K562 (cell line): ENCODE results near the gene RPS6KA2. TPM values are rescaled to one million over a fixed set of nuclear protein-coding genes. Genes with fewer than 3 reads are reported as not detected.

Experiments
- ATAC-seq: fragments of 200-7000 bp; cut with Tn5 transposase; 3 replicates; pipeline ENCODE4 v1.9.1; 2020; ENCODE audit warnings: moderate library complexity
- BruUV-seq: library from RNA; stranded (reverse); fragments of 400-500 nt; replicated peaks from 2 replicates; lab custom pipeline; 2021; lab: Mats Ljungman, UMichigan
- CTCF ChIA-PET: fragments of 300-600 bp; formaldehyde crosslinking; extraction: SDS; loops from one replicate; lab custom pipeline; 2021; ENCODE audit warnings: low intra/inter-chr PET ratio; lab: Yijun Ruan, JAX
- POLR2A ChIA-PET: fragments of 300-600, 350-650 bp; sonication (Branson Sonifier 250); formaldehyde crosslinking; extraction: SDS; loops from one replicate; lab custom pipeline; 2021; ENCODE audit warnings: antibody characterized with exemption, inconsistent platforms; lab: Yijun Ruan, JAX
- DNase-seq, 4 experiments: peaks; one replicate each; pipeline versions ENCODE4 v3.0.0 to v3.0.0-alpha.2; 2011 to 2018; ENCODE audit warnings: low spot score in 3 of 4, mixed read lengths in 3 of 4; ENCODE audit errors: extremely low read depth in 1 of 4
- FAIRE-seq: peaks from 2 replicates; lab custom pipeline; 2011; peaks lifted over from hg19 to GRCh38; lab: Jason Lieb, UNC
- H2AFZ ChIP-seq: 2 replicates; pipeline ENCODE4 v1.6.0; 2011; ENCODE audit warnings: low read depth, low read length, control low read depth, inconsistent platforms
- H3K27ac ChIP-seq: fragments of 200-600 bp; 3 replicates; pipeline ENCODE4 v1.8.0; 2011; ENCODE audit warnings: low read depth, mild to moderate bottlenecking, control low read depth, inconsistent platforms, low read length, moderate library complexity, mixed read lengths; ENCODE audit errors: extremely low read depth
- H3K27me3 ChIP-seq, 2 experiments: fragments of 300-600 bp in 1 of 2; 2 replicates in 1 of 2; 3 replicates in 1 of 2; pipeline versions ENCODE4 v1.6.0 to v1.8.0; 2011; ENCODE audit warnings: inconsistent platforms in 2 of 2, low read length in 2 of 2, mild to moderate bottlenecking in 1 of 2, mixed read lengths in 1 of 2, moderate library complexity in 1 of 2; ENCODE audit not compliant: control insufficient read depth in 2 of 2, insufficient read depth in 2 of 2
- H3K36me3 ChIP-seq: fragments of 300-600 bp; 3 replicates; pipeline ENCODE4 v1.8.0; 2011; ENCODE audit warnings: mild to moderate bottlenecking, low read length, inconsistent platforms; ENCODE audit not compliant: control insufficient read depth, insufficient read depth
- H3K4me1 ChIP-seq, 2 experiments: fragments of 200-600 bp in 1 of 2; replicated peaks in 1 of 2; 2 replicates in 1 of 2; 3 replicates in 1 of 2; pipeline versions ENCODE4 v1.5.1 to v1.8.0; 2011; ENCODE audit warnings: inconsistent platforms in 2 of 2, low read length in 2 of 2, mild to moderate bottlenecking in 1 of 2, mixed read lengths in 1 of 2, moderate library complexity in 1 of 2; ENCODE audit not compliant: control insufficient read depth in 2 of 2, insufficient read depth in 2 of 2
- H3K4me2 ChIP-seq: 2 replicates; pipeline ENCODE4 v1.6.1; 2011; ENCODE audit warnings: low read length, control low read depth, inconsistent platforms, mixed read lengths; ENCODE audit not compliant: insufficient read depth
- H3K4me3 ChIP-seq: fragments of 200-600 bp; sonication (generic), shearing (Covaris generic); 2 replicates; pipeline ENCODE4 v1.5.1; 2016; ENCODE audit warnings: control low read depth, inconsistent platforms
- H3K79me2 ChIP-seq: fragments of 200-600 bp; 3 replicates; pipeline ENCODE4 v1.8.0; 2011; ENCODE audit warnings: low read length, inconsistent platforms; ENCODE audit not compliant: control insufficient read depth, insufficient read depth
- H3K9ac ChIP-seq, 2 experiments: 2 replicates each; pipeline versions ENCODE4 v1.6.0 to v1.6.1; 2011; ENCODE audit warnings: low read depth in 2 of 2, low read length in 2 of 2, control low read depth in 1 of 2, inconsistent platforms in 1 of 2, mild to moderate bottlenecking in 1 of 2, mixed read lengths in 1 of 2; ENCODE audit not compliant: insufficient read depth in 1 of 2
- H3K9me1 ChIP-seq: one replicate; pipeline ENCODE4 v1.6.0; 2011; ENCODE audit warnings: inconsistent platforms, mild to moderate bottlenecking, low read length, moderate library complexity; ENCODE audit not compliant: control insufficient read depth, insufficient read depth
- H3K9me3 ChIP-seq: replicated peaks from 2 replicates; pipeline ENCODE4 v1.5.1; 2011; ENCODE audit warnings: low read depth, low read length, inconsistent platforms; ENCODE audit not compliant: control insufficient read depth, insufficient read depth
- H4K20me1 ChIP-seq: replicated peaks from 2 replicates; pipeline ENCODE4 v1.6.1; 2011; ENCODE audit warnings: low read length, inconsistent platforms, mixed read lengths; ENCODE audit not compliant: control insufficient read depth, insufficient read depth
- ELF2 ChIP-seq: fragments of 250-450 bp; sonication (Bioruptor Pico); IDR thresholded peaks from 2 replicates; pipeline ENCODE4 v1.5.0; 2021; ENCODE audit warnings: mild to moderate bottlenecking
- HMG20B ChIP-seq: fragments of 250-450 bp; sonication (Bioruptor Pico); IDR thresholded peaks from 2 replicates; pipeline ENCODE4 v1.5.0; 2021; ENCODE audit warnings: mild to moderate bottlenecking
- KAT8 ChIP-seq: fragments of 450-650 bp; IDR thresholded peaks from 2 replicates; pipeline ENCODE4 v1.6.1; 2016; ENCODE audit warnings: low read depth, mild to moderate bottlenecking
- POLR2B ChIP-seq: fragments of 450-650 bp; IDR thresholded peaks from 2 replicates; pipeline ENCODE4 v1.6.1; 2018; ENCODE audit warnings: low read depth; ENCODE audit not compliant: partially characterized antibody
- SIN3B ChIP-seq: fragments of 450-650 bp; IDR thresholded peaks from 2 replicates; pipeline ENCODE4 v1.6.1; 2017; ENCODE audit warnings: low read depth, mild to moderate bottlenecking, moderate library complexity
- TRIM24 ChIP-seq, 2 experiments: fragments of 450-650 bp; IDR thresholded peaks; 2 replicates each; pipeline ENCODE4 v1.6.1; 2016
- ZBTB17 ChIP-seq: fragments of 450-650 bp; formaldehyde crosslinking; IDR thresholded peaks from 2 replicates; pipeline ENCODE4 v1.4.0; 2020; ENCODE audit warnings: mild to moderate bottlenecking
- ZNF253 ChIP-seq: fragments of 250-450 bp; sonication (Bioruptor Pico); conservative IDR thresholded peaks from 2 replicates; pipeline ENCODE4 v1.6.1; 2021; ENCODE audit warnings: mild to moderate bottlenecking
- ZNF77 ChIP-seq: fragments of 250-450 bp; sonication (Bioruptor Pico); IDR thresholded peaks from 2 replicates; pipeline ENCODE4 v1.5.0; 2020
- WGBS: fragments of 100-300 bp; shearing (Covaris generic); methylation state at CpG from one replicate; pipeline ENCODE4 v1.1.6; 2016; ENCODE audit warnings: low coverage, mixed read lengths; ENCODE audit not compliant: insufficient coverage; ENCODE audit errors: missing lambda C conversion rate; 5-methylcytosine and 5-hydroxymethylcytosine counted together
- in situ Hi-C: fragments of 300-500 bp; cut with MboI; formaldehyde crosslinking; loops from 4 replicates; pipeline ENCODE4 v1.15.0; 2018; ENCODE audit warnings: inconsistent platforms, mixed read lengths
- intact Hi-C: fragments of 100-400 bp; cut with micrococcal nuclease; formaldehyde crosslinking; loops from 2 replicates; pipeline ENCODE4 v1.14.2; 2022
- polyA plus RNA-seq, 8 experiments: library from polyadenylated mRNA; depleted of rRNA in 4 of 8; stranded (reverse) in 5 of 8; unstranded in 3 of 8; fragments of >200 nt; fragmentation: Nextera tagmentation in 2 of 8; fragmentation: Illumina TruSeq in 1 of 8; extraction: Ambion mirVana in 2 of 8; extraction: Trizol in 1 of 8; gene quantifications; 2 replicates each; pipeline versions ENCODE4 v1.2.1 to v1.2.3, GENCODE V29; 2011 to 2014; ENCODE audit warnings: inconsistent platforms in 1 of 8, missing spikeins in 1 of 8
- total RNA-seq, 7 experiments: library from RNA; depleted of rRNA in 6 of 7; stranded (reverse); fragments of >200 nt in 6 of 7; fragmentation: Illumina TruSeq in 2 of 7; extraction: Trizol in 2 of 7; gene quantifications; 2 replicates each; pipeline versions ENCODE4 v1.2.1 to v1.2.3, GENCODE V29; 2011 to 2021; ENCODE audit warnings: low replicate concordance in 1 of 7
- TF ChIP-seq, protein P1 (sequence below), 2 experiments: IDR thresholded peaks; 2 replicates each; pipeline ENCODE4 v1.6.1; 2012; ENCODE audit warnings: improper control_type of control experiment in 2 of 2, low read depth in 2 of 2, low read length in 2 of 2, borderline replicate concordance in 1 of 2
- TF ChIP-seq, protein P2 (sequence below), 2 experiments: fragments of 450-650 bp; formaldehyde crosslinking in 1 of 2; IDR thresholded peaks; 2 replicates each; pipeline versions ENCODE4 v1.4.0 to v1.6.1; 2014 to 2020; ENCODE audit warnings: mild to moderate bottlenecking in 2 of 2, borderline replicate concordance in 1 of 2, low read depth in 1 of 2
- TF ChIP-seq, protein P3 (sequence below), 2 experiments: fragments of 450-650 bp in 1 of 2; sonication (generic) in 1 of 2; formaldehyde crosslinking in 1 of 2; IDR thresholded peaks in 1 of 2; conservative IDR thresholded peaks in 1 of 2; 2 replicates each; pipeline versions ENCODE4 v1.6.1 to v1.8.1; 2016 to 2023; ENCODE audit warnings: mild to moderate bottlenecking in 2 of 2, moderate library complexity in 2 of 2, inconsistent platforms in 1 of 2, missing genetic modification reagents in 1 of 2

The RPS6KA2 gene
- total and polyA plus RNA-seq, 9 of the 15 experiments (the other 6 are each of a cell fraction or from before 2014, with no cell fraction given), result 0.29 to 1.00 (median 0.53) TPM

DNA sequence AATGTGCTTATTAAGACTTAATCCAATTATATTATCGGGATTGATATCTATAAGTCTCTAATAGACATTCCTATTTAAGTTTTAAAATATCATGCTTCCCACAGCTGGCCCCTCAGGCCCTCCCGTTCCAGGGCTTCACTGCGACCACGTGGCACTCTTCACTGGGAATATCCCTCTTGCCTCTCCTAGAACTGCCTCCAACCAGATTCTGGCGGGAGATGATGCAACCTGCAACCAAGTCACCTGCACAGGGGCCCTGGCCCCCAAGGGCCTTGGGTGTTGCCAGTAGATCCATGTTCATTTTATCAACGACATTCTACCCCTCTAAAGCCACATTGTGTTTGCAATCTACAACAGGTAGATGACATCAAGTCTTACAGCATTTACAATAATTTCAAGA is 22.1 kb downstream of the RPS6KA2 start:
- intact Hi-C loops (no loop called here), in situ Hi-C loops (no loop called here)
- Histone ChIP-seq H3K27ac (no peak overlapping the region), H3K4me3 (no peak overlapping the region), H3K79me2 (no peaks in the 10 kb centered on the region), H3K9me1 (no peaks in the 10 kb centered on the region), H3K9me3 (no peaks in the 10 kb centered on the region), H2AFZ (no peak overlapping the region), H3K4me2 (no peak overlapping the region), H3K36me3 (no peaks in the 10 kb centered on the region), H3K27me3 (peaks cover 6 to 29% of the 10 kb centered on the region in 2 experiments; a peak in 4 of 5 replicates), H4K20me1 (no peaks in the 10 kb centered on the region), H3K9ac (no peak overlapping the region), H3K4me1 (no peaks in the 10 kb centered on the region)
- ChIA-PET POLR2A (no interaction called here), CTCF (no interaction called here)
- no TSS peak for BruUV-seq
- DNase-seq, result no peak
- WGBS, result 0% methylated on average over 6 of the region's 6 CpGs
- no peak for ATAC-seq
- FAIRE-seq, result no peak
- TF ChIP-seq KAT8 (no peak), ZNF77 (no peak), ELF2 (no peak), POLR2B (no peak), HMG20B (CRISPR knock-in tag) (no peak), SIN3B (no peak), ZBTB17 (no peak), ZNF253 (CRISPR knock-in tag) (no peak), TRIM24 (IDR thresholded peaks at IDR 0.05) (peak; percentile 54 to 58; a peak in 2 of 4 replicates)
- TF ChIP-seq, protein P1, sequence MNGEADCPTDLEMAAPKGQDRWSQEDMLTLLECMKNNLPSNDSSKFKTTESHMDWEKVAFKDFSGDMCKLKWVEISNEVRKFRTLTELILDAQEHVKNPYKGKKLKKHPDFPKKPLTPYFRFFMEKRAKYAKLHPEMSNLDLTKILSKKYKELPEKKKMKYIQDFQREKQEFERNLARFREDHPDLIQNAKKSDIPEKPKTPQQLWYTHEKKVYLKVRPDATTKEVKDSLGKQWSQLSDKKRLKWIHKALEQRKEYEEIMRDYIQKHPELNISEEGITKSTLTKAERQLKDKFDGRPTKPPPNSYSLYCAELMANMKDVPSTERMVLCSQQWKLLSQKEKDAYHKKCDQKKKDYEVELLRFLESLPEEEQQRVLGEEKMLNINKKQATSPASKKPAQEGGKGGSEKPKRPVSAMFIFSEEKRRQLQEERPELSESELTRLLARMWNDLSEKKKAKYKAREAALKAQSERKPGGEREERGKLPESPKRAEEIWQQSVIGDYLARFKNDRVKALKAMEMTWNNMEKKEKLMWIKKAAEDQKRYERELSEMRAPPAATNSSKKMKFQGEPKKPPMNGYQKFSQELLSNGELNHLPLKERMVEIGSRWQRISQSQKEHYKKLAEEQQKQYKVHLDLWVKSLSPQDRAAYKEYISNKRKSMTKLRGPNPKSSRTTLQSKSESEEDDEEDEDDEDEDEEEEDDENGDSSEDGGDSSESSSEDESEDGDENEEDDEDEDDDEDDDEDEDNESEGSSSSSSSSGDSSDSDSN (IDR thresholded peaks at IDR 0.05; ENCODE audit: borderline replicate concordance in 1 of 2, low read depth in 2 of 2, low read length in 2 of 2), result no peak
- TF ChIP-seq, protein P2, sequence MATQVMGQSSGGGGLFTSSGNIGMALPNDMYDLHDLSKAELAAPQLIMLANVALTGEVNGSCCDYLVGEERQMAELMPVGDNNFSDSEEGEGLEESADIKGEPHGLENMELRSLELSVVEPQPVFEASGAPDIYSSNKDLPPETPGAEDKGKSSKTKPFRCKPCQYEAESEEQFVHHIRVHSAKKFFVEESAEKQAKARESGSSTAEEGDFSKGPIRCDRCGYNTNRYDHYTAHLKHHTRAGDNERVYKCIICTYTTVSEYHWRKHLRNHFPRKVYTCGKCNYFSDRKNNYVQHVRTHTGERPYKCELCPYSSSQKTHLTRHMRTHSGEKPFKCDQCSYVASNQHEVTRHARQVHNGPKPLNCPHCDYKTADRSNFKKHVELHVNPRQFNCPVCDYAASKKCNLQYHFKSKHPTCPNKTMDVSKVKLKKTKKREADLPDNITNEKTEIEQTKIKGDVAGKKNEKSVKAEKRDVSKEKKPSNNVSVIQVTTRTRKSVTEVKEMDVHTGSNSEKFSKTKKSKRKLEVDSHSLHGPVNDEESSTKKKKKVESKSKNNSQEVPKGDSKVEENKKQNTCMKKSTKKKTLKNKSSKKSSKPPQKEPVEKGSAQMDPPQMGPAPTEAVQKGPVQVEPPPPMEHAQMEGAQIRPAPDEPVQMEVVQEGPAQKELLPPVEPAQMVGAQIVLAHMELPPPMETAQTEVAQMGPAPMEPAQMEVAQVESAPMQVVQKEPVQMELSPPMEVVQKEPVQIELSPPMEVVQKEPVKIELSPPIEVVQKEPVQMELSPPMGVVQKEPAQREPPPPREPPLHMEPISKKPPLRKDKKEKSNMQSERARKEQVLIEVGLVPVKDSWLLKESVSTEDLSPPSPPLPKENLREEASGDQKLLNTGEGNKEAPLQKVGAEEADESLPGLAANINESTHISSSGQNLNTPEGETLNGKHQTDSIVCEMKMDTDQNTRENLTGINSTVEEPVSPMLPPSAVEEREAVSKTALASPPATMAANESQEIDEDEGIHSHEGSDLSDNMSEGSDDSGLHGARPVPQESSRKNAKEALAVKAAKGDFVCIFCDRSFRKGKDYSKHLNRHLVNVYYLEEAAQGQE (IDR thresholded peaks at IDR 0.05; ENCODE audit: borderline replicate concordance), result peak; percentile 38; the same call in 1 of the 2 replicates
- TF ChIP-seq, protein P2 (CRISPR knock-in tag; IDR thresholded peaks at IDR 0.05; ENCODE audit: low read depth), result no peak
- TF ChIP-seq, protein P3, sequence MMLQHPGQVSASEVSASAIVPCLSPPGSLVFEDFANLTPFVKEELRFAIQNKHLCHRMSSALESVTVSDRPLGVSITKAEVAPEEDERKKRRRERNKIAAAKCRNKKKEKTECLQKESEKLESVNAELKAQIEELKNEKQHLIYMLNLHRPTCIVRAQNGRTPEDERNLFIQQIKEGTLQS (IDR thresholded peaks at IDR 0.05), result peak; percentile 43; the same call in 1 of the 2 replicates
- TF ChIP-seq, protein P3 (CRISPR knock-in tag; conservative IDR thresholded peaks at IDR 0.05), result no peak
